ENCODE measurements around the gene LASP1NB.

LASP1NB gene

DNA sequence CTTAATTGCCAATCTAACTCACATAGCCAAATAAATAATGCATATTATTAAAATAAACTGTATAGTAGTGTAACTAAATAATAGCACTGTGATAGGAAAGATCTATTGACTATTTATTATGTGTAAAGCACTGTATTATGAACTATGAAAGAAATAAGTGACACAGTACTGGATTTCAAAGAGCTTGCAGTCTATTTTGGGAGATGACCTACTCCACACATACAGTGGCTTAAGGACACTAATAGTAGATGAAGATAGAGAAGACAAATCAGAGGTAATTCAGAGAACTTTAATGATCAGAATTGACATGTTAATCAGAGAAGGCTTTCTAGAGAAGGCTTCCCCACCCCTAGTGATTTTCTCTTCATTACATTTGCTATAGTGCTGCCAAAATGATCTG lies 14.6 kb downstream of the LASP1NB start:
- Histone ChIP-seq H3K9me2 (ENCODE audit: insufficient read depth, low read length) (no peaks in the 10 kb centered on the region), H3K27ac (ENCODE audit: low read length) (no peak overlapping the region), H3K27me3 (ENCODE audit: insufficient read depth, low read depth, low read length) (no peaks in the 10 kb centered on the region), H4K20me1 (ENCODE audit: insufficient read depth) (no peaks in the 10 kb centered on the region), H3K9me3 (ENCODE audit: low read length) (no peaks in the 10 kb centered on the region), H3K4me2 (ENCODE audit: low read length) (no peak overlapping the region), H3F3A (ENCODE audit: insufficient read depth, low read length, poor library complexity, severe bottlenecking) (no peaks in the 10 kb centered on the region), H3K79me2 (replicated peaks; ENCODE audit: insufficient read depth, low read length) (no peaks in the 10 kb centered on the region), H3K4me3 (ENCODE audit: low read length) (no peak overlapping the region), H2AFZ (ENCODE audit: low read depth, low read length) (no peak overlapping the region), H3K36me3 (ENCODE audit: insufficient read depth, low read length) (no peaks in the 10 kb centered on the region), H3K9ac (ENCODE audit: low read length) (no peak overlapping the region)
- TF ChIP-seq EZH2 (IDR thresholded peaks at IDR 0.05; ENCODE audit: borderline replicate concordance, insufficient read depth, low read length, poor library complexity, severe bottlenecking) (no peak), REST (IDR thresholded peaks at IDR 0.05; ENCODE audit: borderline replicate concordance) (no peak), TAF1 (IDR thresholded peaks at IDR 0.05; ENCODE audit: low read depth) (no peak), RAD21 (conservative IDR thresholded peaks at IDR 0.05) (no peak), EP300 (conservative IDR thresholded peaks at IDR 0.05; ENCODE audit: poor library complexity, severe bottlenecking) (no peak), SMC3 (conservative IDR thresholded peaks at IDR 0.05; ENCODE audit: poor library complexity) (no peak), POLR2AphosphoS5 (IDR thresholded peaks at IDR 0.05) (no peak), MXI1 (conservative IDR thresholded peaks at IDR 0.05; ENCODE audit: poor library complexity, severe bottlenecking) (no peak)
- TF ChIP-seq, protein P1, sequence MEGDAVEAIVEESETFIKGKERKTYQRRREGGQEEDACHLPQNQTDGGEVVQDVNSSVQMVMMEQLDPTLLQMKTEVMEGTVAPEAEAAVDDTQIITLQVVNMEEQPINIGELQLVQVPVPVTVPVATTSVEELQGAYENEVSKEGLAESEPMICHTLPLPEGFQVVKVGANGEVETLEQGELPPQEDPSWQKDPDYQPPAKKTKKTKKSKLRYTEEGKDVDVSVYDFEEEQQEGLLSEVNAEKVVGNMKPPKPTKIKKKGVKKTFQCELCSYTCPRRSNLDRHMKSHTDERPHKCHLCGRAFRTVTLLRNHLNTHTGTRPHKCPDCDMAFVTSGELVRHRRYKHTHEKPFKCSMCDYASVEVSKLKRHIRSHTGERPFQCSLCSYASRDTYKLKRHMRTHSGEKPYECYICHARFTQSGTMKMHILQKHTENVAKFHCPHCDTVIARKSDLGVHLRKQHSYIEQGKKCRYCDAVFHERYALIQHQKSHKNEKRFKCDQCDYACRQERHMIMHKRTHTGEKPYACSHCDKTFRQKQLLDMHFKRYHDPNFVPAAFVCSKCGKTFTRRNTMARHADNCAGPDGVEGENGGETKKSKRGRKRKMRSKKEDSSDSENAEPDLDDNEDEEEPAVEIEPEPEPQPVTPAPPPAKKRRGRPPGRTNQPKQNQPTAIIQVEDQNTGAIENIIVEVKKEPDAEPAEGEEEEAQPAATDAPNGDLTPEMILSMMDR (IDR thresholded peaks at IDR 0.05; ENCODE audit: poor library complexity, severe bottlenecking): no peak

DNA sequence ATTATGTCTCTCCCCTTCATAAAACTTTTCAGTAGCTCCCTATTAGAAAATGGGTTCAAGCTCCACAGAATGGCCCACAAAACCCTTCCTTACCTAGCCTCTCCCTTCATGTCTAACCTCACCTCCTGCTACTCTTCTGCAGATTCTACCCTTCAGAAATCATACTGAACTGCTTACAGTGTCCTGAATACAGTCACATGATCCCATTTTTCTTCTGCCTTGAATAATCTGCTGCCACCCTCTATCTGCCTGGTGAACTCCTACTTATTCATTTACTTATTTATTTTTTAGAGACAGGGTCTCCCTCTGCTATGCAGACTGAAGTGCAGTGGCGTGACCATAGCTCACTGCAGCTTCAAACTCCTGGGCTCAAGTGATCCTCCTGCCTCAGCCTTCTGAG lies 15.0 kb downstream of the LASP1NB start:
- Histone ChIP-seq H3K27me3 (ENCODE audit: insufficient read depth, low read depth, low read length) (no peaks in the 10 kb centered on the region), H2AFZ (ENCODE audit: low read depth, low read length) (no peak overlapping the region), H3K4me3 (ENCODE audit: low read length) (no peak overlapping the region), H3K79me2 (replicated peaks; ENCODE audit: insufficient read depth, low read length) (no peaks in the 10 kb centered on the region), H3K9ac (ENCODE audit: low read length) (no peak overlapping the region), H3F3A (ENCODE audit: insufficient read depth, low read length, poor library complexity, severe bottlenecking) (no peaks in the 10 kb centered on the region), H3K36me3 (ENCODE audit: insufficient read depth, low read length) (no peaks in the 10 kb centered on the region), H4K20me1 (ENCODE audit: insufficient read depth) (no peaks in the 10 kb centered on the region), H3K9me3 (ENCODE audit: low read length) (no peaks in the 10 kb centered on the region), H3K4me2 (ENCODE audit: low read length) (no peak overlapping the region), H3K9me2 (ENCODE audit: insufficient read depth, low read length) (no peaks in the 10 kb centered on the region), H3K27ac (ENCODE audit: low read length) (no peak overlapping the region)
- TF ChIP-seq RAD21 (conservative IDR thresholded peaks at IDR 0.05) (no peak), REST (IDR thresholded peaks at IDR 0.05; ENCODE audit: borderline replicate concordance) (no peak), EZH2 (IDR thresholded peaks at IDR 0.05; ENCODE audit: borderline replicate concordance, insufficient read depth, low read length, poor library complexity, severe bottlenecking) (no peak), SMC3 (conservative IDR thresholded peaks at IDR 0.05; ENCODE audit: poor library complexity) (no peak), TAF1 (IDR thresholded peaks at IDR 0.05; ENCODE audit: low read depth) (no peak), MXI1 (conservative IDR thresholded peaks at IDR 0.05; ENCODE audit: poor library complexity, severe bottlenecking) (no peak), EP300 (conservative IDR thresholded peaks at IDR 0.05; ENCODE audit: poor library complexity, severe bottlenecking) (no peak), POLR2AphosphoS5 (IDR thresholded peaks at IDR 0.05) (no peak)
- TF ChIP-seq, protein P1 (IDR thresholded peaks at IDR 0.05; ENCODE audit: poor library complexity, severe bottlenecking): no peak

Measured in neural cell (in vitro differentiated cells).